Sigmoid colon (tissue), 7 donors: ENCODE measurements around the gene MMS19. TPM values are rescaled to one million over a fixed set of nuclear protein-coding genes. Genes with fewer than 3 reads are reported as not detected.
"Not testable (repeated sequence)": the region's sequence is repeated elsewhere in the genome, so short reads cannot be mapped to it uniquely, and the experiment has no call there.

Experiments
- DNase-seq: peaks from one replicate; pipeline ENCODE4 v3.0.0-alpha.2; 2019
- H3K27ac ChIP-seq, 4 donors: fragments of 200-600 bp; sonication (generic); one replicate each; pipeline ENCODE4 v1.5.1; 2016 to 2019; ENCODE audit warnings: mild to moderate bottlenecking in 1 of 4
- H3K27me3 ChIP-seq, 3 donors: fragments of 200-600 bp; sonication (generic); one replicate each; pipeline ENCODE4 v1.5.1; 2019; ENCODE audit warnings: mild to moderate bottlenecking in 1 of 3
- H3K36me3 ChIP-seq, 4 donors: fragments of 200-600 bp; sonication (generic); one replicate each; pipeline ENCODE4 v1.5.1; 2016 to 2019
- H3K4me1 ChIP-seq, 4 donors: fragments of 200-600 bp; sonication (generic); one replicate each; pipeline ENCODE4 v1.5.1; 2017 to 2019
- H3K4me3 ChIP-seq, 4 donors: fragments of 200-600 bp; sonication (generic); one replicate each; pipeline ENCODE4 v1.5.1; 2017 to 2019; ENCODE audit warnings: mild to moderate bottlenecking in 2 of 4, moderate library complexity in 1 of 4
- H3K9me3 ChIP-seq, 4 donors: fragments of 200-600 bp in 3 of 4; sonication (generic) in 3 of 4; one replicate each; pipeline versions ENCODE4 v1.5.1 to v1.6.1; 2013 to 2019
- CTCF ChIP-seq, 4 experiments: fragments of 450-650 bp in 3 of 4; fragments of 200-600 bp in 1 of 4; IDR thresholded peaks; one replicate each; pipeline ENCODE4 v1.5.1; 2016 to 2019; ENCODE audit warnings: antibody characterized with exemption in 4 of 4, mild to moderate bottlenecking in 3 of 4, moderate library complexity in 2 of 4
- EP300 ChIP-seq, 4 donors: sonication (generic); formaldehyde crosslinking; IDR thresholded peaks; one replicate each; pipeline ENCODE4 v1.6.1; 2017; ENCODE audit warnings: antibody characterized with exemption in 4 of 4
- POLR2A ChIP-seq, 2 donors: fragments of 450-650 bp; IDR thresholded peaks; one replicate each; pipeline ENCODE4 v1.6.1; 2016; ENCODE audit warnings: antibody characterized with exemption in 2 of 2, mild to moderate bottlenecking in 2 of 2, moderate library complexity in 2 of 2
- POLR2AphosphoS5 ChIP-seq, 4 donors: sonication (generic); formaldehyde crosslinking; IDR thresholded peaks; one replicate each; pipeline ENCODE4 v1.6.1; 2017; ENCODE audit warnings: antibody characterized with exemption in 4 of 4
- WGBS, 2 donors: extraction: QIAGEN DNeasy Blood & Tissue Kit; methylation state at CpG; one replicate each; pipeline ENCODE4 v1.1.7; 2013; 5-methylcytosine and 5-hydroxymethylcytosine counted together
- intact Hi-C: fragments of 100-400 bp; cut with DNase I; formaldehyde crosslinking; loops from one replicate; pipeline ENCODE4 v1.15.1; 2023
- polyA plus RNA-seq, 3 donors: library from polyadenylated mRNA; stranded (reverse); fragments of 200-250 nt; gene quantifications; one replicate each; pipeline ENCODE4 v1.2.3, GENCODE V29; 2013
- total RNA-seq, 4 donors: library from RNA; depleted of rRNA; stranded (reverse); fragments of >200 nt; gene quantifications; one replicate each; pipeline ENCODE4 v1.1.0, GENCODE V29; 2016
- donor health status: healthy with polysubstance abuse.
- donor health status: Bipolar disorder and iron deficiency.
- donor health status: healthy.

MMS19 gene
- total and polyA plus RNA-seq, 7 donors, result 29.4 to 79.8 (median 48.9) TPM

GRCh38 chr10:97475936-97476594 lies 22.2 kb downstream of the MMS19 start:
- peaks cover 10 to 99% (median 64%) of the 10 kb centered on the region in 4 donors for H3K36me3 ChIP-seq

GRCh38 chr10:97474918-97475317 lies 23.3 kb downstream of the MMS19 start:
- no peaks in the 10 kb centered on the region for H3K27me3 ChIP-seq
- DNase-seq, result no peak
- no peaks in the 10 kb centered on the region for H3K9me3 ChIP-seq
- H3K36me3 ChIP-seq, result peaks cover 10 to 99% (median 62%) of the 10 kb centered on the region in 4 donors
- TF ChIP-seq POLR2AphosphoS5 (IDR thresholded peaks at IDR 0.05), result no peak
- TF ChIP-seq POLR2A (IDR thresholded peaks at IDR 0.05), result no peak
- TF ChIP-seq EP300 (IDR thresholded peaks at IDR 0.05), result no peak
- no peak for TF ChIP-seq CTCF (IDR thresholded peaks at IDR 0.05)
- H3K27ac ChIP-seq, result no peak overlapping the region
- WGBS, 2 donors, result 96 to 98% methylated on average over 4 of the region's 4 CpGs
- intact Hi-C loops, result no loop called here
- no peak overlapping the region for H3K4me3 ChIP-seq
- H3K4me1 ChIP-seq, result no peaks in the 10 kb centered on the region

More at GRCh38 chr10:97475936-97476594, 22.2 kb downstream of the MMS19 start:
- H3K9me3 ChIP-seq, result no peaks in the 10 kb centered on the region
- no peaks in the 10 kb centered on the region for H3K27me3 ChIP-seq
- TF ChIP-seq EP300 (IDR thresholded peaks at IDR 0.05), result no peak
- intact Hi-C loops, result no loop called here
- no peak for DNase-seq
- H3K4me3 ChIP-seq, result no peak overlapping the region
- 86% methylated on average over 2 of the region's 2 CpGs for WGBS, 2 donors
- no peaks in the 10 kb centered on the region for H3K4me1 ChIP-seq
- H3K27ac ChIP-seq, result no peak overlapping the region

- intact Hi-C loops, result not testable (repeated sequence)
- 76 to 90% methylated on average over 12 of the region's 12 CpGs for WGBS, 2 donors
- H3K36me3 ChIP-seq, result peaks cover 47 to 100% (median 71%) of the 10 kb centered on the region in 4 donors
Measured at GRCh38 chr10:97468781-97469180, 29.4 kb downstream of the MMS19 start.

GRCh38 chr10:97468162-97468561 lies 30.1 kb downstream of the MMS19 start:
- no peak for DNase-seq
- no peak overlapping the region for H3K27ac ChIP-seq
- H3K27me3 ChIP-seq, result no peaks in the 10 kb centered on the region
- no peak overlapping the region for H3K4me3 ChIP-seq
- H3K36me3 ChIP-seq, result peaks cover 47 to 100% (median 68%) of the 10 kb centered on the region in 4 donors
- 49 to 68% methylated on average over 3 of the region's 3 CpGs for WGBS, 2 donors
- H3K4me1 ChIP-seq, result no peaks in the 10 kb centered on the region
- TF ChIP-seq POLR2AphosphoS5 (IDR thresholded peaks at IDR 0.05), result no peak
- TF ChIP-seq CTCF (IDR thresholded peaks at IDR 0.05), result no peak
- TF ChIP-seq POLR2A (IDR thresholded peaks at IDR 0.05), result no peak
- TF ChIP-seq EP300 (IDR thresholded peaks at IDR 0.05), result no peak
- no peaks in the 10 kb centered on the region for H3K9me3 ChIP-seq
- intact Hi-C loops, result no loop called here

More at GRCh38 chr10:97468781-97469180, 29.4 kb downstream of the MMS19 start:
- H3K27ac ChIP-seq, H3K27me3 ChIP-seq, DNase-seq, H3K9me3 ChIP-seq, H3K4me3 ChIP-seq, H3K4me1 ChIP-seq: not testable (repeated sequence)

- no peak overlapping the region for H3K4me3 ChIP-seq
- H3K9me3 ChIP-seq, result no peaks in the 10 kb centered on the region
- no peak for DNase-seq
- no peaks in the 10 kb centered on the region for H3K4me1 ChIP-seq
- H3K36me3 ChIP-seq, result peaks cover 53 to 100% (median 74%) of the 10 kb centered on the region in 4 donors
- TF ChIP-seq POLR2A (IDR thresholded peaks at IDR 0.05) (no peak), POLR2AphosphoS5 (IDR thresholded peaks at IDR 0.05) (no peak)
- WGBS, 2 donors, result 95% methylated on average over 4 of the region's 4 CpGs
- H3K27me3 ChIP-seq, result no peaks in the 10 kb centered on the region
- intact Hi-C loops, result no loop called here
- no peak overlapping the region for H3K27ac ChIP-seq
Measured at GRCh38 chr10:97466755-97467154, 31.5 kb downstream of the MMS19 start.

- Histone ChIP-seq H3K27ac (no peak overlapping the region), H3K36me3 (peaks cover 56 to 100% (median 81%) of the 10 kb centered on the region in 4 donors), H3K27me3 (no peaks in the 10 kb centered on the region), H3K4me1 (no peaks in the 10 kb centered on the region), H3K4me3 (no peak overlapping the region), H3K9me3 (no peaks in the 10 kb centered on the region)
- TF ChIP-seq CTCF (IDR thresholded peaks at IDR 0.05) (no peak), POLR2AphosphoS5 (IDR thresholded peaks at IDR 0.05) (no peak), EP300 (IDR thresholded peaks at IDR 0.05) (no peak), POLR2A (IDR thresholded peaks at IDR 0.05) (no peak)
- no peak for DNase-seq
- intact Hi-C loops, result no loop called here
- 95 to 96% methylated on average over 7 of the region's 7 CpGs for WGBS, 2 donors
Measured at GRCh38 chr10:97465982-97466381, 32.2 kb downstream of the MMS19 start.
